Peyer's patch (tissue), 4 donors: ENCODE results near the gene TNFAIP1.

Source experiments
- POLR2A ChIP-seq, 2 donors: fragments of 450-650 bp; IDR thresholded peaks; one replicate each; pipeline ENCODE4 v1.5.1; 2017; ENCODE audit warnings: antibody characterized with exemption in 2 of 2, mild to moderate bottlenecking in 2 of 2, moderate library complexity in 2 of 2
- TF ChIP-seq, protein P1 (sequence below), 6 experiments: fragments of 450-650 bp in 4 of 6; fragments of 200-600 bp in 2 of 6; sonication (generic) in 1 of 6; IDR thresholded peaks; one replicate each; pipeline ENCODE4 v1.5.1; 2017 to 2019; ENCODE audit warnings: antibody characterized with exemption in 6 of 6, mild to moderate bottlenecking in 3 of 6, moderate library complexity in 1 of 6

DNA sequence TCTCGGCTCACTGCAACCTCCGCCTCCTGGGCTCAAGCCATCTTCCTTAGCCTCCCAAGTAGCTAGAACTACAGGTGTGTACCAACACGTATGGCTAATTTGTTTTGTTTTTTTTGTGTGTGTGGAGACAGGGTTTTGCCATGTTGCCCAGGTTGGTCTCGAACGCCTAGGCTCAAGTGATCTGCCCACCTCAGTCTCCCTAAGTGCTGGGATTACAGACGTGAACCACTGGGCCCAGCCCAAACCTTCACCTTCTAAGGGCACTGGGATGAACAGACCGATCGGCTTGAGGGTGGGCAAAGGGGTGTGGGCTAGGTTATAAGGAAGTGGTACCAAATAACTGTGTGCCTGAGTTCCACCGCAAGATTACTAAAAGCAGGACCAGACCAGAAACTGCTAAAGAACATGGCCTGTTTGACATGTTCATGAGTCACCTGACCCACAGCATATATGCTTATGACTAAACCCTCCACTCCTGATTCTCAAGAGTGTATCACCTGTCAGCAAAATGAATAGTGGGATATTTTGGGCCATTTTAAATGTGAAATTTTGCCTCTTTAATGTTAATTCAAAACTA lies 8.4 kb upstream of the TNFAIP1 start:
- TF ChIP-seq, protein P1, sequence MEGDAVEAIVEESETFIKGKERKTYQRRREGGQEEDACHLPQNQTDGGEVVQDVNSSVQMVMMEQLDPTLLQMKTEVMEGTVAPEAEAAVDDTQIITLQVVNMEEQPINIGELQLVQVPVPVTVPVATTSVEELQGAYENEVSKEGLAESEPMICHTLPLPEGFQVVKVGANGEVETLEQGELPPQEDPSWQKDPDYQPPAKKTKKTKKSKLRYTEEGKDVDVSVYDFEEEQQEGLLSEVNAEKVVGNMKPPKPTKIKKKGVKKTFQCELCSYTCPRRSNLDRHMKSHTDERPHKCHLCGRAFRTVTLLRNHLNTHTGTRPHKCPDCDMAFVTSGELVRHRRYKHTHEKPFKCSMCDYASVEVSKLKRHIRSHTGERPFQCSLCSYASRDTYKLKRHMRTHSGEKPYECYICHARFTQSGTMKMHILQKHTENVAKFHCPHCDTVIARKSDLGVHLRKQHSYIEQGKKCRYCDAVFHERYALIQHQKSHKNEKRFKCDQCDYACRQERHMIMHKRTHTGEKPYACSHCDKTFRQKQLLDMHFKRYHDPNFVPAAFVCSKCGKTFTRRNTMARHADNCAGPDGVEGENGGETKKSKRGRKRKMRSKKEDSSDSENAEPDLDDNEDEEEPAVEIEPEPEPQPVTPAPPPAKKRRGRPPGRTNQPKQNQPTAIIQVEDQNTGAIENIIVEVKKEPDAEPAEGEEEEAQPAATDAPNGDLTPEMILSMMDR (IDR thresholded peaks at IDR 0.05): no peak
- TF ChIP-seq POLR2A (IDR thresholded peaks at IDR 0.05): no peak
